Daoy (cell line): Measurements from ENCODE around the gene OR51V1. TPM values are rescaled to one million over a fixed set of nuclear protein-coding genes. Genes with fewer than 3 reads are reported as not detected.
"Not testable (repeated sequence)": the region's sequence is repeated elsewhere in the genome, so short reads cannot be mapped to it uniquely, and the experiment has no call there.

Source experiments
- DNase-seq: peaks from one replicate; pipeline ENCODE4 v3.0.0-alpha.2; 2015; ENCODE audit warnings: low read depth
- total RNA-seq: library from RNA; depleted of rRNA; stranded (reverse); fragments of >200 nt; shearing (Covaris generic); gene quantifications from 2 replicates; pipeline ENCODE4 v1.2.3, GENCODE V29; 2014; rRNA removed

Gene OR51V1
- total RNA-seq, 1 experiment from 2014 or later: not detected

GRCh38 chr11:5165898-5166297, 34.6 kb downstream of the OR51V1 start:
- not testable (repeated sequence) for DNase-seq

GRCh38 chr11:5164807-5165206, 35.7 kb downstream of the OR51V1 start:
- DNase-seq: not testable (repeated sequence)

GRCh38 chr11:5161045-5161444, 39.4 kb downstream of the OR51V1 start:
- not testable (repeated sequence) for DNase-seq

GRCh38 chr11:5160217-5160616, 40.3 kb downstream of the OR51V1 start:
- not testable (repeated sequence) for DNase-seq

- DNase-seq: no peak
These were observed 40.7 kb downstream of the OR51V1 start for GRCh38 chr11:5159806-5160205.

- no peak for DNase-seq
These were observed 45.8 kb downstream of the OR51V1 start, which contains the start of gene OR52A1 for GRCh38 chr11:5154657-5155056. Gene OR52A1 (minus strand): TSS chr11:5154757. CDS start chr11:5152369, 2,388 bp downstream.

- no peak for DNase-seq
These were observed 46.7 kb downstream of the OR51V1 start for GRCh38 chr11:5153574-5154431.

GRCh38 chr11:5151713-5152153, 48.7 kb downstream of the OR51V1 start:
- DNase-seq: no peak

Other genes with a start within 250 kb of the OR51V1 start
- not detected in 2 replicates for gene OR51A2, start 245.0 kb downstream of the OR51V1 start, total RNA-seq
- not detected in 2 replicates for gene OR51L1, start 205.8 kb downstream of the OR51V1 start, total RNA-seq
- not detected in 2 replicates for gene OR52J3, start 154.2 kb downstream of the OR51V1 start, total RNA-seq
- gene OR52E2, start 141.1 kb downstream of the OR51V1 start, total RNA-seq: not detected in 2 replicates
- not detected in 2 replicates for gene OR52E1, start 131.1 kb downstream of the OR51V1 start, total RNA-seq
- not detected in 2 replicates for gene OR52A5, start 62.3 kb downstream of the OR51V1 start, total RNA-seq
- gene OR52A1, start 45.9 kb downstream of the OR51V1 start, total RNA-seq: under 0.01 TPM in 1 of 2 replicates, not detected in the other
- gene HBB, start 26.4 kb upstream of the OR51V1 start, total RNA-seq: not detected in 2 replicates
- gene HBD, start 33.8 kb upstream of the OR51V1 start, total RNA-seq: not detected in 2 replicates
- gene HBG1, start 49.2 kb upstream of the OR51V1 start, total RNA-seq: not detected in 2 replicates
- not detected in 2 replicates for gene HBG2, start 54.1 kb upstream of the OR51V1 start, total RNA-seq
- gene HBE1, start 69.3 kb upstream of the OR51V1 start, total RNA-seq: 0.42 and 1.4 TPM in 2 replicates
- gene OR51B4, start 101.3 kb upstream of the OR51V1 start, total RNA-seq: not detected in 2 replicates
- not detected in 2 replicates for gene OR51B2, start 123.6 kb upstream of the OR51V1 start, total RNA-seq
- gene OR51B5, start 142.8 kb upstream of the OR51V1 start, total RNA-seq: 0.11 TPM in 1 of 2 replicates, not detected in the other
- gene OR51B6, start 150.8 kb upstream of the OR51V1 start, total RNA-seq: not detected in 2 replicates
- not detected in 2 replicates for gene OR51M1, start 183.1 kb upstream of the OR51V1 start, total RNA-seq
- gene OR51Q1, start 221.4 kb upstream of the OR51V1 start, total RNA-seq: not detected in 2 replicates
- not detected in 2 replicates for gene OR51I1, start 240.8 kb upstream of the OR51V1 start, total RNA-seq
- not detected in 2 replicates for gene OR51I2, start 248.6 kb upstream of the OR51V1 start, total RNA-seq